M059J (cell line): ENCODE data around the gene HEPACAM. TPM values are rescaled to one million over a fixed set of nuclear protein-coding genes. Genes with fewer than 3 reads are reported as not detected.

Source experiments
- DNase-seq: peaks from one replicate; pipeline ENCODE4 v3.0.0-alpha.2; 2012; ENCODE audit warnings: low read depth
- total RNA-seq: library from RNA; depleted of rRNA; stranded (reverse); fragments of >200 nt; shearing (Covaris generic); gene quantifications from 2 replicates; pipeline ENCODE4 v1.2.3, GENCODE V29; 2014

HEPACAM gene
- total RNA-seq, 1 experiment from 2014 or later: not detected

- no peak for DNase-seq
These were observed 50.9 kb downstream of the HEPACAM start for GRCh38 chr11:124884869-124885479.

DNA sequence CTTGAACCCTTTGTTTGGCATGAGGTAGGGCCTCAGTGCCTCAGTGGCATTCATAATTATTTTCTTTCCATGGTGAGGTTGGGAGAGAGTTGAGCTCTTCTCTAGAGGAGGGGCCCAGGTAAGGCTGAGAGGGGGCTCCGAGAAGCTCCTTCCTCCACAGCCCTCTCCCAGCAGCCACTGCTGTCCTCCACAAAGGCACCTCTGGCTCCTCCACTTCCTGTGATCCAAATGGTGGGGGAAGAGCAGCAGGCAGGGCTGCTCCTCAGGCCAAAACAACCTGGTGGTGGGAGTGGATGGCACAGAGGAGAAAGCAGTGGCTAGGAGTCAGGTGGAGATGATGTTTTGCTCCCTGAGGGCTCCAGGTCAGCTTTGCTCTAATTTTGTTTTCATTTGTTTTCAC, 51.5 kb downstream of the HEPACAM start:
- no peak for DNase-seq

- DNase-seq: no peak
These were observed 53.3 kb downstream of the HEPACAM start for GRCh38 chr11:124882339-124883071.

DNA sequence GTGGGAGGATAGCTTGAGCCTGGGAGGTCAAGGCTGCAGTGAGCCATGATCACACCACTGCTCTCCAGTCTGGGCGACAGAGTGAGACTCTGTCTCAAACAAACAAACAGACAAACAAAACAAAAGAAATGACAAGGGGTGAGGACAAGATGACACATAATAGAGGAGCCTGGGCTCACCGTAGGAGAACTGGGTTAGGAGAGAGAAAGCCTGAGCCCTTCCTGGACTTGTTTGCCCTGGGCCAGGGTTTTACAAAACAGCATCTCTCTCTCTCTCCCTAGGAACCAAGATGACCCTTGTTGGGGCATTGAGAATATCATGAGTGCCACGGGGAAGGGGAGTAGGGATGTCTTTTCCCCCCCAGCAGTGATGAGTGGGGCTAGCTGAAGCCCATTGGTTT, 54.9 kb downstream of the HEPACAM start:
- no peak for DNase-seq

GRCh38 chr11:124880290-124880611, 55.6 kb downstream of the HEPACAM start:
- no peak for DNase-seq

GRCh38 chr11:124879493-124880289, 56.2 kb downstream of the HEPACAM start:
- no peak for DNase-seq

DNA sequence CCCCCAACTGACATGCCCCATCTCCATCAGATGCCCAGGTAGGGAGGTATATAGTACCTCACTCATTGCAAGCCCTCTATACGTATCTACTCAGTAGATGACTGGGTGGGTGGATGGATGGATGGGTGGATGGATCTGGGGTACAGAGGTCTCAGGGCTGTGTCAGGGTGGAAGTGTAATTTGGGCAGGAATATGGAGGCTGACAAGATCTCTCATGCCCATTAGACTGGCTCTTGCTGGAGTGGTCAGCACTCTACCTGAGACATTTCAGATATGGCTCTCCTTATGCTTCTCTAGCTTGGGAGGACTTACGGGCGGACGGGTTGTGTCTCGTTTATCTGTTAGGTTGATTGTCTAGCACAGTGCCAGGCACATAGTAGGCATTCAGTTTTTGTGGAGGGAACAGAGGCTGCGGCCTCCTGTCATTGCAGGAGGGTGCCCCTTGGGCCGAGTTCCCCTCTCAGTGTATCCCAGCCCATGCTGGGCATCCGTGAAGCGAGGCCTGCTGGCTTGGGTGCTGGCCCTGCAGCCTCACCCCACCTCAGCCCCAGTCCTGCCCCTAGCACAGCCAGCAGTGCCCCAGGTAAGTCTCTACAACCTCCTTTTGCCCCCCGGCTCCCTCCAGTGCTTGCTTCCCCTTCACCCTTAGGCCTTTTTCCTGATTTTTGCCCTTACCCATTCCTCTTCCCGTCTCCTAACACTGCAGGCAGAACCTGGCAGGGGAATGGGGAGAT, 56.9 kb downstream of the HEPACAM start:
- no peak for DNase-seq

DNA sequence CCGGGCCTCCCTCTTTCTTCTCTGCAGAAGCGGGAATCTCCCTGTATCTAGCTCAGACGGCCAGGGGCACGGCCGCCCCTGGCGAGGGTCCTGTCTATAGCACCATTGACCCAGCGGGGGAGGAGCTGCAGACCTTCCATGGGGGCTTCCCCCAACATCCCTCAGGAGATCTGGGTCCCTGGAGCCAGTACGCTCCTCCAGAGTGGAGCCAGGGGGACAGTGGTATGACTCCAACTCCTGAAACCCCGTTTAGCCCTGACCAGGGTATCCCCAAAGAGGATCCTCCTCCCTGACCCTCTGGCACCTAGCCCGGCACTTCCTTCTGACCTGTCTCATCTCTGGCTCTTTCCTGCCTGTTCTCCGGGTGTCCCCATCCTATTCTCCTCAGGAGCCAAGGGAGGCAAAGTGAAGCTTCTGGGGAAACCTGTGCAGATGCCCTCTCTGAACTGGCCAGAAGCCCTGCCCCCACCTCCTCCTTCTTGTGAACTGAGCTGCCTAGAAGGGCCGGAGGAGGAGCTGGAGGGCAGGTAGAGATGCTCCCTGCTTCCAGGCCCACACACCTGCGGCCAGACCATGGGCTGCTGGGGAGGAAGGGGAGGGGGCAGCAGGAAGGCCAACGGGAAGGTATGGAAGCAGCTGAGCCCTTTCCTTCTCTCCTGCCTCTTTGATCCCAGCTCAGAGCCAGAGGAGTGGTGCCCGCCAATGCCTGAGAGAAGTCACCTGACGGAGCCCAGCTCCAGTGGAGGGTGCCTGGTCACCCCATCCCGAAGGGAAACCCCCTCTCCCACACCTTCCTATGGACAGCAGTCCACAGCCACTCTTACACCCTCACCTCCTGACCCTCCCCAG, 57.7 kb downstream of the HEPACAM start:
- DNase-seq: no peak

DNA sequence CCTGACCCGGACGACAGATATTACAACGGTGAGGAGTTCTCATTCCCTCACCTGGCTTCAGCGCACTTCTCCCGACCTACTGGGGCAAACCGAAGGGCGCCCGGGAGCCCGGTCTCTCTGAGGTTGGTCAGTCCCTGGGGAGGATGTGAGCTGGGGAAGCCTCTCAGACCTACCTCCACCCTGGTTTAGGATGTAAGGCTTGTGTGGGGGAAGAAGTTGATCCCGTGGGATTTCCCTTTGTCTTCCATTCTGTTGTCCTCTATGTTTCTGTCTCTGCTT, 58.3 kb downstream of the HEPACAM start:
- DNase-seq: no peak

DNA sequence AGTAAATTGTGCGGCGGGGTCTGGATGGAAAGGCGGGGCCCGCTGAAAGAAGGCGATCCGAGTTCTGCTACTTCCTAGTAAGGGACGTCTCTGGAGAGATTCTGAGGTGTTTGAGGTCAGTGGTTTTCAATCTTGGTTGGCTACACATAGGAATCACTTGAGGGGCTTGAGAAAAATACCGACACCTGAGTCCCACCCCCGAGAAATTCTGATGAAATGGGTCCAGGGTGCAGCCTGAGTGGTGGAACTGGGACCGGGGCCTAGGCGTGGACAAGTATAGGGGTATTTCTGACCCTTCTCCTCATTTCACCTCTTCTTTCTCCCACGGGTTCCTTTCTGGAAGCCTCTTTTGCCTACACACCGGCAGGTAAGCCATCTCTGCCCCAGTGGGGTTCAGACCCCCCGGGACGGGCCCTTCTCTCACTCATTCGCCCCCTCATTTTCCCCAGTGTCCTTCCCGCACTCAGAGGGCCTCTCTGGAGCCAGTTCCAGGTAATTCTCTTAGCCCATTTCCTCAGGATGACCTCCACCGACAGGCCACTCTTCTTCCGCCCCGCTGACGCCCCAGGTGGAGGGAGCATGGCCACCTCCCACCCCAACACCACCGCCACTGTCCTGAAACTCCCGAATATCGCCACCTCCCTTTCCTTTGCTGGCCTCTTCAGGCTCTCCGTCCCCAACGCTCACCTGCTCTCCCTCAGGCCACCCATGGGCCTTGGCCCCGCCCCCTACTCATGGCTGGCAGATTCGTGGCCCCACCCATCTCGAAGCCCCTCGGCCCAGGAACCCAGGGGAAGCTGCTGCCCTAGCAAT, 58.8 kb downstream of the HEPACAM start:
- DNase-seq: no peak

DNA sequence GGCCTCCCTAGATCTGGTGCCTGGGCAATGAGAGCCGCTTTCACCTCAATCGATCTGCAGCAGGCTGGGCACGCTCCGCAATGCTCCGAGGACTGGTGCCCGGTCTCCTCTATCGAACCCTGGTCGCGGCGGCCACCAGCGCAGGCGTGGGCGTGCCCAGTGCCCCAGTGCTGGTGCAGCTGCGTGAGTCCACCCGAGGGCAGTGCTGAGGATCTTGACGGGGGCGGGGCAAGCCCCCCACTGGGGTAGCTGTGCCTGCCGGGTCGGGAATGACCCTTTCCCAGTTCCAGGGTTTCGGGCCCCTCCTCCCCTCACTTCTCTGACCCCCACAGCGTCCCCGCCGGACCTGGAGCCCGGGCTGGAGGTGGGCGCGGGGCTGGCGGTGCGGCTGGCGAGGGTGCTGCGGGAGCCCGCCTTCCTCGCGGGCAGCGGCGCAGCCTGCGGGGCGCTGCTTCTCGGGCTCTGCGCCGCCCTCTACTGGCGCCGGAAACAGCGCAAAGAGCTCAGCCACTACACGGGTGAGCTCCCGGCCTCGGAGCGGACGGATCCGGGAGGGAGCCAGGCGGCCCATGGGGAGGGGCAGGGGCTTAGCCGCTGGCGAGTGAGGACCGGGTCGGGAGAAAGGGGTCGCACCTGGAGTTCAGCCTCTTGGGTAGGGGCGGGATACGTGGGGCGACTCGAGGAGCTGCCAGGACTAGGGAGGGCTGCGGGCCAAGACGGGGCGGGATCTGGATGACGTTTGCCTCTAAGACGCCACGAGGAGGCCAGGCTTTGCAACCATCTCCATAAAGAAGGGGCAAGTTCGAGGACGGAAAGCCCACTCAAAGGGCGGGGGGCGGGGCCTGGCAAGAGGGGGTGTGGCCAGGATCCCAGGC, 59.7 kb downstream of the HEPACAM start:
- DNase-seq: peak; percentile 86

GRCh38 chr11:124875401-124875800, 60.4 kb downstream of the HEPACAM start:
- DNase-seq: no peak

GRCh38 chr11:124874571-124875255, 61.1 kb downstream of the HEPACAM start:
- DNase-seq: no peak

GRCh38 chr11:124873951-124874350, 61.9 kb downstream of the HEPACAM start:
- no peak for DNase-seq

DNA sequence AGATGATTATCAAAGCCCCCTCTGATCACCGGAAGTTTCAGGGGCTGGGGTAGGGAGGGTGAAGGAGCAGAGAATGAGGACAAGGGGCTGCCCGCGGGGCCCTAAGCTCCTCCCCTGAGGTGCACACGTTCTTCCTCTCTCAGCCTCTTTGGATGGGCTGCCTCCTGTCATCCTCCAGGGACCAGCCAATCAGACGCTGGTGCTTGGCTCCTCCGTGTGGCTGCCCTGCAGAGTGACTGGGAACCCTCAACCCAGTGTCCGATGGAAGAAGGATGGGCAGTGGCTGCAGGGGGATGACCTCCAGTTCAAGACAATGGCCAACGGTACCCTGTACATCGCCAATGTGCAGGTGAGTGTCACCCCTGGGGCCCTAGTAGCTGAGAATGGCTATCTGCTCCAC, 63.1 kb downstream of the HEPACAM start:
- no peak for DNase-seq

DNA sequence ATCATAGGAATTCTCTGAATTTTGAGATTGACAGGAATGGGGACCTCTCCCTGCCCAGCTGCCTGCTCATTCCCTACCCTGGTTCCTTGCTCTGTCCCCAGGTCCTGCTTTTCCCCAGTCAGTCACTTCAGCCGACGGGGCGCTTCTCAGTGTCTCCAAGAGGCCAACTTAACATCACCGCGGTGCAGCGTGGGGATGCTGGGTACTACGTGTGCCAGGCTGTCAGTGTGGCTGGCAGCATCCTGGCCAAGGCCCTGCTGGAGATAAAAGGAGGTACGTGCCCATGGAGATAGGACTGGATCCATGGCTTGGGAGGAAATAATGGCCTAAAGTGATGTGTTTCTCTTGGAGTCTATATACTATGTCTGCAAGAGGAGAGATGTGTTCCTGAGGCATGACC, 63.6 kb downstream of the HEPACAM start:
- DNase-seq: no peak

DNA sequence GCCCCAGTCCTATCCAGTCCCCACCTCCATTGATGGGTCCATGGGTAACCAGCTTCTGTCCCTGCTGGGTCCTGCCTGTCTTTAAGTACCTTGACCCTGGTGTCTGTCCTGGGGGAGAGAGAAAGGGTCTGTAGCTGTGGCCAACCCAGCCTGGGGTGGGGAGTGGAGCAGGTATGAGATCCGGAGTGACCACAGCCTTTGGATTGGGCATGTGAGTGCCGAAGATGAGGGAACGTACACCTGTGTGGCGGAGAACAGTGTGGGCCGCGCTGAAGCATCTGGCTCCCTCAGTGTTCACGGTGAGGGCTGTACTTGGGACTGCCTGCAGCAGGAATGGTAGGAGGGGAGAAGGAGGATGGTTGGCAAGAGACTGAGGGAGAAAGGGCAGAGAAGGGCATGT, 65.4 kb downstream of the HEPACAM start:
- DNase-seq: no peak

GRCh38 chr11:124869856-124870387, 65.9 kb downstream of the HEPACAM start:
- DNase-seq: no peak

- DNase-seq: no peak
These were observed 66.5 kb downstream of the HEPACAM start for GRCh38 chr11:124869331-124869730.
